NCI-H1694 treated with DMSO at 0.1 percent for 48 hours (cell line): ENCODE data around the gene RNF38.
"Not testable (repeated sequence)": the region's sequence is repeated elsewhere in the genome, so short reads cannot be mapped to it uniquely, and the experiment has no call there.

Source experiments
- DNase-seq: peaks from one replicate; lab custom pipeline; 2025; lab: John Stamatoyannopoulos, UW

Gene RNF38

GRCh38 chr9:36336131-36336907, 63.8 kb downstream of the RNF38 start:
- DNase-seq = no peak

GRCh38 chr9:36332006-36332405, 68.1 kb downstream of the RNF38 start:
- no peak for DNase-seq

- DNase-seq = peak; percentile 77
Observed at GRCh38 chr9:36328798-36329411, 71.2 kb downstream of the RNF38 start.

DNA sequence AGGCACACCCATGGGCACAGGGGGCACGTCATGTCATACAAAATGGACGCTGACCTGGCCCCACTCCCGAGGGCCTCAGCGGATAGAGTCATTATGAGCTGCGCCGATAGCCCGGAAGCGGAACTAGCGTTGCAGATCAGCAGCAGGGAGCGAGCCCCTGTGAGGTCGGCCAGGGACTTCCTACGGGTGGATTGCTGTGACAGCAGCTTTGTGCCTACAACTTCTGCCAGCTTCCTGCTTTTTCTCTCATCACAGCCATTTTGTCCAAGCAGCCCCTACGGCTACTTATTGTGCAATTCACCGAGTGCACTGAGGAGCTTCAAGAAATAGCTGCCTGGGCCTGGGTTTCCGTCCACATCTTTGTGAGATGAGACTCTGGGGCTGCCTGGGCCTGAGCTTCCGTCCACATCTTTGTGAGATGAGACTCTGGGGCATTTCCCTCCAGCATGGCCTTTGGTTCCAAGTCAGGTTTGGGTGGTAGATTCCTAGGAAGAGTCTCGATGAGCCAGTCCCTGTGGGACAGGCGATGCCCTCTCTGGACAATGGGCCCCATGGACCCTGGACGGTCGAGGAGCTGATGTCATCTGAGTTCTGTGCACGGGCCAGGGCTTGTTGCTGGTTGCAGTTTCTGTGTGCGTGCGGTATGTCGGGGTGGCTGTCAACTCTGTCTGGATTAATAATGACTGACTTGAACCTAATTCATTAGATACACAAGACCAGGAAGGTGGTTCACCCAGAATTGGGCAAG, 74.8 kb downstream of the RNF38 start:
- no peak for DNase-seq

- no peak for DNase-seq
Observed at GRCh38 chr9:36323926-36324325, 76.1 kb downstream of the RNF38 start.

GRCh38 chr9:36322462-36322861, 77.6 kb downstream of the RNF38 start:
- DNase-seq = no peak

DNA sequence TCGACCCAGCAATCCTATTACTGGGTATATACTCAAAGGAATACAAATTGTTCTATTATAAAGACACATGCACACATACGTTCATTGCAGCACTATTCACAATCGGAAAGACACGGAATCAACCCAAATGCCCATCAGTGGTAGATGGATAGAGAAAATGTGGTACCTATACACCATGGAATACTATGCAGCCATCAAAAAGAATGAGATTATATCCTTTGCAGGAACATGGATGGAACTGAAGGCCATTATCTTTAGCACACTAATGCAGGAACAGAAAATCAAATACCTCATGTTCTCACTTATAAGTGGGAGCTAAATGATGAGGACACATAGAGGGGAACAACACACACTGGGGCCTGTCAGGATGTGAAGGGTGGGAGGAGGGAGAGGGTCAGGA, 78.2 kb downstream of the RNF38 start:
- DNase-seq = not testable (repeated sequence)

GRCh38 chr9:36320466-36320865, 79.6 kb downstream of the RNF38 start:
- DNase-seq = no peak

DNA sequence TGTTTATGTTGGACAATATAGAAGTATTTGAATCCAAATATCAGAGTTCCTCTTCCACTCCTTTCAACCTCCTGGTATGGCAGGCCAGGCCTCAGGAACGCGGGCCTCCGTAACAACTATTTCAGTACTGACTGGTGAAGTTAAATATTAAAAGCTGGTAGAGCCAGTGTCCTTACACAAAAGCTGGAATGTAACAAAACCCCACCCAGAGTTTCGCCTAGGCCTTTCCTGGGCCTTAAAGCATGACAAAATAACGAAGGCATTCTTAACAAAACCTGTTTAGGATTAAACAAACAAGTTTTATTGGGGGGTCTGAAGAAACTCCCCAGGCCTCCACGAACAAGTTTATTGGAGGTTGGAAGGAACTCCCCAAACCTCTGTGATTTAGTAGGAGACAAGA, 80.3 kb downstream of the RNF38 start:
- DNase-seq = no peak

DNA sequence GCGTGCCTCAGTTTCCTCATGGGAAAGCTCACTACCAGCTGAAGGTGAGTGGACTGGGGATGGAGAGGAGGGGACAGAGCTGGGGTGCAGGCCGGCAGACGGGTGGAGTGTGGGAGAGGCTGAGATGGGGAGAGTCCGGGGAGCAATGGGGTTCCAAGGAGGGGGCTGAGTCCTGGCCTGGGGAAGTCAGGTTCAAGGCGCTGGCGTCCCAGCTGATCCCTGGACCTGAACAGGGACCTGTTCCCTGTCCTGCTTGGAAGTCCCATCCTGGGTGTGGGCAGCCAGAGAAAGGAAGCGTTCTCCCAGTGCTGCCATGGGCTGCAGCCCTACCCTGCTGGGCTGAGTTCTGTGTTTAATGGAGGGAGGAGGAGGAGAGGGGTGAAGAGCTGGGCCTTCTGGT, 80.9 kb downstream of the RNF38 start:
- no peak for DNase-seq

- DNase-seq = no peak
Observed at GRCh38 chr9:36318212-36318802, 81.8 kb downstream of the RNF38 start.

GRCh38 chr9:36317766-36318165, 82.3 kb downstream of the RNF38 start:
- DNase-seq = no peak

- no peak for DNase-seq
Observed at GRCh38 chr9:36316611-36317317, 83.3 kb downstream of the RNF38 start.

- DNase-seq = no peak
Observed at GRCh38 chr9:36316049-36316448, 84.0 kb downstream of the RNF38 start.

DNA sequence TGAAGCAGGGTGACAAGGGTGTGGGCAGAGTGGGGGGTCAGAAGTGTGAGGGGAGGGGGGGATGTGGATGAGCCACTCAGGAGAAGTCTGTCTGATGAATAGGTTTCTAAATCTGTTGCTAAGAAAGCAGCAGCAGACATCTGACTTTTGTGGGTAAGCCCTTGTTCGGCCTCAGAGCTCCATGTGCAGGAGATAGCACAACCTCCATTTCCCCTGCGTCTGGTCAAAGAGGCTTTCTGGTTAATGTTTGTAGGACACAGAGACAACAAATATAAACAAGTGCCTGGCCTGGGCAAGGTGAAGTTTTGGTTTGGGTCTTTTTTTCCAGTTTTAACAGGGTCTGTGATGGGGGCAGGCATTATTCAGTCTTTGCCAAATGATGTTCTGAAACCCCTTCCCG, 84.8 kb downstream of the RNF38 start:
- DNase-seq = no peak

- DNase-seq = no peak
Observed at GRCh38 chr9:36314740-36315139, 85.3 kb downstream of the RNF38 start.

GRCh38 chr9:36306471-36307306, 93.4 kb downstream of the RNF38 start:
- DNase-seq = no peak

- not testable (repeated sequence) for DNase-seq
Observed at GRCh38 chr9:36304366-36304765, 95.7 kb downstream of the RNF38 start.

- DNase-seq = no peak
Observed at GRCh38 chr9:36301227-36301626, 98.8 kb downstream of the RNF38 start.

DNA sequence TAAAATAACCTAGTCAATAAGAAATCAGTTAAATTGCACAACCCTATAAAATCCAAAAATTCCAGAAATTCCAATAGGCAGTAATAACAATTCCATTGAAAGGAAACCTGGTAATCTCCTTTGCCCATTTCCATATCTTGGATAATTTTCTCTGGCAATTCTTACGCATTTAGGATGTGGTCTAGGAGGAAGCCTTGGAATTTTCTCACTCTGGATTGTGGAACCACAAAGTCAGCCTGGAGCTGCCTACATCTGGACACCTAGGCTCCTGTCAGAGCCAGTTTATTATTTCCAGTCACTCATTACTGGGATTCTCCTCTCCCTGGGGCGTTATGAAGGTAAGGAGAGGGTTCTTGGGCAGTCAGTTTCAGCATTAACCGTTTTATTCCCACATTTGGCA, 101.5 kb downstream of the RNF38 start:
- DNase-seq = no peak

GRCh38 chr9:36297798-36298197, 102.3 kb downstream of the RNF38 start:
- no peak for DNase-seq
